ENCODE measurements around the gene HSPA12A.

- no peak for TF ChIP-seq POLR2AphosphoS5 (IDR thresholded peaks at IDR 0.05; ENCODE audit: low read depth, low read length)
- no peak for TF ChIP-seq POLR2A (IDR thresholded peaks at IDR 0.05; ENCODE audit: low read depth, low read length)
- no peak for TF ChIP-seq TAF1 (IDR thresholded peaks at IDR 0.05; ENCODE audit: low read depth, low read length)
Observed at GRCh38 chr10:116712519-116712918, 29.8 kb downstream of the HSPA12A start.
